Measurements from ENCODE around the gene TMEM59L. TPM values are rescaled to one million over a fixed set of nuclear protein-coding genes. Genes with fewer than 3 reads are reported as not detected.

Gene TMEM59L
- total RNA-seq, 3 donors from 2014 or later (not counting 1 experiment from before 2014, with no cell fraction given), result not detected

- Mint-ChIP-seq H3K4me3 (no peak overlapping the region), H3K27me3 (ENCODE audit: low read depth in 2 of 2) (no peaks in the 10 kb centered on the region), H3K27ac (no peak overlapping the region), H3K36me3 (no peaks in the 10 kb centered on the region), H3K9me3 (no peaks in the 10 kb centered on the region), H3K4me1 (peaks cover 21 to 40% of the 10 kb centered on the region in 2 donors)
- intact Hi-C loops (cut with micrococcal nuclease), result no loop called here
- Histone ChIP-seq H3K27ac (ENCODE audit: low read length) (no peak overlapping the region), H3K9me3 (ENCODE audit: control insufficient read depth, insufficient read depth, low read length) (no peaks in the 10 kb centered on the region), H3K36me3 (ENCODE audit: control insufficient read depth, insufficient read depth, low read length) (no peaks in the 10 kb centered on the region), H3K27me3 (ENCODE audit: control insufficient read depth, insufficient read depth, low read length) (no peaks in the 10 kb centered on the region), H3K4me3 (ENCODE audit: low read length) (no peak overlapping the region), H3K4me1 (ENCODE audit: control insufficient read depth, insufficient read depth, low read length) (peaks cover 37% of the 10 kb centered on the region)
- ATAC-seq (no peak), DNase-seq (no peak)
- TF ChIP-seq, protein P1, sequence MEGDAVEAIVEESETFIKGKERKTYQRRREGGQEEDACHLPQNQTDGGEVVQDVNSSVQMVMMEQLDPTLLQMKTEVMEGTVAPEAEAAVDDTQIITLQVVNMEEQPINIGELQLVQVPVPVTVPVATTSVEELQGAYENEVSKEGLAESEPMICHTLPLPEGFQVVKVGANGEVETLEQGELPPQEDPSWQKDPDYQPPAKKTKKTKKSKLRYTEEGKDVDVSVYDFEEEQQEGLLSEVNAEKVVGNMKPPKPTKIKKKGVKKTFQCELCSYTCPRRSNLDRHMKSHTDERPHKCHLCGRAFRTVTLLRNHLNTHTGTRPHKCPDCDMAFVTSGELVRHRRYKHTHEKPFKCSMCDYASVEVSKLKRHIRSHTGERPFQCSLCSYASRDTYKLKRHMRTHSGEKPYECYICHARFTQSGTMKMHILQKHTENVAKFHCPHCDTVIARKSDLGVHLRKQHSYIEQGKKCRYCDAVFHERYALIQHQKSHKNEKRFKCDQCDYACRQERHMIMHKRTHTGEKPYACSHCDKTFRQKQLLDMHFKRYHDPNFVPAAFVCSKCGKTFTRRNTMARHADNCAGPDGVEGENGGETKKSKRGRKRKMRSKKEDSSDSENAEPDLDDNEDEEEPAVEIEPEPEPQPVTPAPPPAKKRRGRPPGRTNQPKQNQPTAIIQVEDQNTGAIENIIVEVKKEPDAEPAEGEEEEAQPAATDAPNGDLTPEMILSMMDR (IDR thresholded peaks at IDR 0.05), result no peak
- 92% methylated on average over 1 of the region's 1 CpG for WGBS (ENCODE audit: insufficient coverage)
Observed at GRCh38 chr19:18647371-18647767, 34.7 kb downstream of the TMEM59L start.

DNA sequence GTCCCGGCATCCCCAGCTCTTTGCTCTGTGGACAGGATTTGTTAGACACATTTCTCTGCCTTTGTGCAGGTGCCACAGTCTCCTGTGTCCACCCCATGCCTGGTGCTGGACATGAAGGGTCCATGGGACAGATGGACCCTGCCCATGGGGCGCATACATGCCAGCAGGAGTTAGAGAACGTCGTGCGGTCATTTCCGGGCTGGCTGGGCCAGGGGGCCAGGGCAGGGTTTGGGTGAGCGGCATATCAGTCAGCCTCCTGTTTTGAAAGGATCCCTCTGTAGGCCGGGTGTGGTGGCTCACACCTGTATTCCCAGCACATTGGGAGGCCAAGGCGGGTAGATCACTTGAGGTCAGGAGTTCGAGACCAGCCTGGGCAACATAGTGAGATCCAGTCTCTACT, 35.1 kb downstream of the TMEM59L start:
- H3K27ac Mint-ChIP-seq, result no peak overlapping the region
- ATAC-seq (no peak), DNase-seq (no peak)
- no peaks in the 10 kb centered on the region for H3K27me3 ChIP-seq (ENCODE audit: control insufficient read depth, insufficient read depth, low read length)
- no peak overlapping the region for H3K4me3 Mint-ChIP-seq
- no peaks in the 10 kb centered on the region for H3K27me3 Mint-ChIP-seq (ENCODE audit: low read depth in 2 of 2)
- H3K36me3 ChIP-seq (ENCODE audit: control insufficient read depth, insufficient read depth, low read length), result no peaks in the 10 kb centered on the region
- no peaks in the 10 kb centered on the region for H3K9me3 Mint-ChIP-seq
- H3K4me1 ChIP-seq (ENCODE audit: control insufficient read depth, insufficient read depth, low read length), result peaks cover 37% of the 10 kb centered on the region
- no peaks in the 10 kb centered on the region for H3K9me3 ChIP-seq (ENCODE audit: control insufficient read depth, insufficient read depth, low read length)
- H3K4me1 Mint-ChIP-seq, result peaks cover 21 to 40% of the 10 kb centered on the region in 2 donors
- WGBS (ENCODE audit: insufficient coverage), result 94% methylated on average over 10 of the region's 10 CpGs
- no peak overlapping the region for H3K27ac ChIP-seq (ENCODE audit: low read length)
- H3K4me3 ChIP-seq (ENCODE audit: low read length), result no peak overlapping the region
- intact Hi-C loops (cut with micrococcal nuclease), result no loop called here
- TF ChIP-seq, protein P1 (IDR thresholded peaks at IDR 0.05), result no peak
- no peaks in the 10 kb centered on the region for H3K36me3 Mint-ChIP-seq

DNA sequence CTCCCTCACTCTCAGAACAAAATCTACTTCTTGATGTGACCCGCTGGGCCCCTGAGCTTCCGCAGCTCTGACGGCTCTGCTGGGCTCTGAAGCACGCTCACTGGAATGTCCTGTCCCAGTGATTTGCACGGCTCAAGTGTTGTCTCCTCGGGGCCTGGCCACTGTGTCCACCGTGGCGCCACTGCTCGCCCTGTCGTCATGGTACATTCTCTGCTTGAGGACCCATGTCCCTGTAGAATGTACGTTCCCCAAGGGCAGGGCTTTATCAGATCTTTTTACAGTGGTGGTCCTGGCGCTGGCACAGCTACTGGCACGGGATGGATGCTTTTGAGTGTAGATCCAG, 36.3 kb downstream of the TMEM59L start:
- H3K4me3 Mint-ChIP-seq, result peak overlapping the region; percentile 83
- no peaks in the 10 kb centered on the region for H3K27me3 ChIP-seq (ENCODE audit: control insufficient read depth, insufficient read depth, low read length)
- H3K36me3 ChIP-seq (ENCODE audit: control insufficient read depth, insufficient read depth, low read length), result no peaks in the 10 kb centered on the region
- H3K4me1 ChIP-seq (ENCODE audit: control insufficient read depth, insufficient read depth, low read length), result peaks cover 37% of the 10 kb centered on the region
- peaks cover 20 to 41% of the 10 kb centered on the region in 2 donors for H3K4me1 Mint-ChIP-seq
- no peak overlapping the region for H3K27ac ChIP-seq (ENCODE audit: low read length)
- DNase-seq, result no peak
- no peaks in the 10 kb centered on the region for H3K9me3 ChIP-seq (ENCODE audit: control insufficient read depth, insufficient read depth, low read length)
- no peak overlapping the region for H3K4me3 ChIP-seq (ENCODE audit: low read length)
- no peaks in the 10 kb centered on the region for H3K36me3 Mint-ChIP-seq
- intact Hi-C loops (cut with micrococcal nuclease), result no loop called here
- no peaks in the 10 kb centered on the region for H3K27me3 Mint-ChIP-seq (ENCODE audit: low read depth in 2 of 2)
- ATAC-seq, result no peak
- TF ChIP-seq, protein P1 (IDR thresholded peaks at IDR 0.05), result no peak
- 81% methylated on average over 13 of the region's 13 CpGs for WGBS (ENCODE audit: insufficient coverage)
- H3K27ac Mint-ChIP-seq, result peak overlapping the region; percentile 36 to 86
- no peaks in the 10 kb centered on the region for H3K9me3 Mint-ChIP-seq

DNA sequence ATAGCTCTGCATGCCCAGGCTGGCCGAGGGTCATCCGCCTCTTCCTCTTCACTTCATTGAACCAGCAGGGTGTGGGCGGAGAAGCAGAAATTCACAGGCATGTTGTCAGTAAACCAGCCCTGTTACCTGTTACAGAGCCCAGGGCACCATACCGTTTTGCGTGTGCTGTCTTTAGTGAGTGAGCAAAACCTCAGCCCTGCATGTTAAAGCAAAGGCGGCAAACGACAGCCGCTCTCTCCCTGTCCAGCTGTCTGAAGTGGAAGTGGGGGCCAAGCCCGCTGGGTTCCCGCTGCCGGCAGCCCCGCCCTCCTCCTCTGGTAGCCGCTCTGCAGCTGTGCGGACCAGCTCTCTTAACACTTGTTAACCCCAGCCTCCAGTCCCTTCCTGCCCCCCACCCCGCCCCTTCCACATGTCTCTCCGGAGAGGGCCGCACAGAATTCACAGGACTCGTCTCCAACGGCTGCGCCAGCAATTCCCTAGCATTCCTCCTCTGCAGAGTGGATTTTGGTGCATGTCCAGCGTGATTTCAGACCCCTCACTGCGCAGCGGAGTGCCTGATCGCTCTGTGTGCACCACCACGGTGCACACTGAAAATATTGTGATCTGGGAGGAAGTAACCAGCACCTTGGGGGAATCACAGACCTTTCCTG, 36.8 kb downstream of the TMEM59L start:
- peaks cover 17 to 47% of the 10 kb centered on the region in 2 donors for H3K4me1 Mint-ChIP-seq
- WGBS (ENCODE audit: insufficient coverage), result 16% methylated on average over 25 of the region's 25 CpGs
- peak overlapping the region; percentile 1 for H3K4me3 ChIP-seq (ENCODE audit: low read length)
- intact Hi-C loops (cut with micrococcal nuclease), result no loop called here
- TF ChIP-seq, protein P1 (IDR thresholded peaks at IDR 0.05), result no peak
- peaks cover 0 to 4% of the 10 kb centered on the region in 2 donors for H3K9me3 Mint-ChIP-seq
- H3K4me3 Mint-ChIP-seq, result peak overlapping the region; percentile 83
- no peaks in the 10 kb centered on the region for H3K9me3 ChIP-seq (ENCODE audit: control insufficient read depth, insufficient read depth, low read length)
- H3K36me3 Mint-ChIP-seq, result no peaks in the 10 kb centered on the region
- DNase-seq (no peak), ATAC-seq (peak; percentile 79 to 86 (median 85))
- no peaks in the 10 kb centered on the region for H3K27me3 ChIP-seq (ENCODE audit: control insufficient read depth, insufficient read depth, low read length)
- H3K27ac Mint-ChIP-seq, result peak overlapping the region; percentile 41 to 86
- H3K27ac ChIP-seq (ENCODE audit: low read length), result peak overlapping the region; percentile 6
- H3K27me3 Mint-ChIP-seq (ENCODE audit: low read depth in 2 of 2), result no peaks in the 10 kb centered on the region
- no peaks in the 10 kb centered on the region for H3K36me3 ChIP-seq (ENCODE audit: control insufficient read depth, insufficient read depth, low read length)
- H3K4me1 ChIP-seq (ENCODE audit: control insufficient read depth, insufficient read depth, low read length), result peaks cover 35% of the 10 kb centered on the region

Measured in natural killer cell (primary cell).